HepG2 (cell line): ENCODE data around the gene PLEKHG2. TPM values are rescaled to one million over a fixed set of nuclear protein-coding genes. Genes with fewer than 3 reads are reported as not detected.
A peak's percentile ranks its signal among the peaks of the same experiment; 100 is the strongest.

Source experiments
- KAT7 ChIP-seq: IDR thresholded peaks from 2 replicates; pipeline ENCODE4 v1.6.1; 2018; ENCODE audit warnings: borderline replicate concordance, missing compliant biosample characterization
- NFKB2 ChIP-seq: sonication (generic); formaldehyde crosslinking; IDR thresholded peaks from 2 replicates; pipeline ENCODE4 v1.4.0; 2020; ENCODE audit warnings: missing genetic modification reagents, borderline replicate concordance
- SNAI1 ChIP-seq: sonication (generic); formaldehyde crosslinking; IDR thresholded peaks from 2 replicates; pipeline ENCODE4 v1.5.0; 2020; ENCODE audit warnings: mild to moderate bottlenecking, missing genetic modification reagents, borderline replicate concordance
- TMF1 ChIP-seq: sonication (generic); formaldehyde crosslinking; IDR thresholded peaks from 2 replicates; pipeline ENCODE4 v1.8.1; 2022; ENCODE audit warnings: low read depth, missing genetic modification reagents
- ZBTB7B ChIP-seq: sonication (generic); formaldehyde crosslinking; IDR thresholded peaks from 2 replicates; pipeline ENCODE4 v1.4.0; 2020; ENCODE audit warnings: missing genetic modification reagents
- ZSCAN31 ChIP-seq: sonication (generic); formaldehyde crosslinking; IDR thresholded peaks from 2 replicates; pipeline ENCODE4 v1.5.0; 2020; ENCODE audit warnings: low read depth, mild to moderate bottlenecking, missing genetic modification reagents
- polyA plus RNA-seq, 8 experiments: library from polyadenylated mRNA; depleted of rRNA in 3 of 8; stranded (reverse) in 7 of 8; unstranded in 1 of 8; fragments of >200 nt; fragmentation: Illumina TruSeq in 4 of 8; extraction: Trizol in 4 of 8; gene quantifications; 2 replicates each; pipeline versions ENCODE4 v1.2.1 to v1.2.3, GENCODE V29; 2011 to 2016; ENCODE audit warnings: low read depth in 4 of 8, missing spikeins in 1 of 8, mixed read lengths in 1 of 8; ENCODE audit not compliant: insufficient read depth in 1 of 8
- total RNA-seq, 5 experiments: library from RNA; depleted of rRNA; stranded (reverse); fragments of >200 nt; fragmentation: Illumina TruSeq; extraction: Trizol; gene quantifications; 2 replicates each; pipeline ENCODE4 v1.2.3, GENCODE V29; 2016; ENCODE audit warnings: low read depth in 1 of 5
- TF ChIP-seq, protein P1 (sequence below): sonication (generic); formaldehyde crosslinking; IDR thresholded peaks from 2 replicates; pipeline ENCODE4 v1.4.0; 2020; ENCODE audit warnings: mild to moderate bottlenecking, missing genetic modification reagents
- TF ChIP-seq, protein P2 (sequence below), 2 experiments: sonication (generic) in 1 of 2; formaldehyde crosslinking in 1 of 2; IDR thresholded peaks; 2 replicates each; pipeline versions ENCODE4 v1.4.0 to v1.6.1; 2016 to 2020; ENCODE audit warnings: borderline replicate concordance in 1 of 2, low read depth in 1 of 2, mild to moderate bottlenecking in 1 of 2, missing genetic modification reagents in 1 of 2
- TF ChIP-seq, protein P3 (sequence below), 2 experiments: sonication (generic) in 1 of 2; formaldehyde crosslinking in 1 of 2; IDR thresholded peaks; 2 replicates each; pipeline versions ENCODE4 v1.4.0 to v1.6.1; 2018 to 2020; ENCODE audit warnings: missing genetic modification reagents in 2 of 2, borderline replicate concordance in 1 of 2, low read depth in 1 of 2, mild to moderate bottlenecking in 1 of 2, missing biosample characterization in 1 of 2
- TF ChIP-seq, protein P4 (sequence below): sonication (generic); formaldehyde crosslinking; IDR thresholded peaks from 2 replicates; pipeline ENCODE4 v1.5.1; 2020; ENCODE audit warnings: mild to moderate bottlenecking, missing genetic modification reagents, moderate library complexity

Gene PLEKHG2
- total and polyA plus RNA-seq, 2 of the 13 experiments (the other 11 are each of a cell fraction or from before 2014, with no cell fraction given) = 3.6 to 6.8 TPM

DNA sequence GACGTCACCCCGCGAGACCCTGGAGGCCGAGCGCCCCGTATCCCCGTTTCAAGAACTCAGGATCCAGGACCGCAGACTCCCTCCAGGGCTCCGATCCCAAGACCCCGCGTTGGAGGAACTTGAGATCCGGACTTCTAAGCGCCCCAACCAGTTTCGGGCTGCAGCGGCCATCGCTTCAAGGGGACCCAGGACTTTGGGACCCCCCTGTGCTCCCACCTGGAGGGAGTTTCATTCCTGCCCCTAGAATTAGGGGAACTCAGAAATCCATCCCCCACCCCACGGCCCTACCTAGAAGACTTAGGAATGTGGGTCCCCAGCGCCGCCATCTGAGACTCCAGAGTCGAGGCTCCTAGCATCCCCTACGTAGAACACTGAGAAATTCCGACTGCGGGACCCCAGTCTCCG lies 400 bp downstream of the PLEKHG2 start (continued):
- TF ChIP-seq ZBTB7B (CRISPR knock-in tag) (peak; percentile 61), KAT7 (CRISPR knock-in tag) (0 out of 2 replicates have a peak, but pooled peaks have one; percentile 0), TMF1 (CRISPR knock-in tag) (no peak), ZSCAN31 (CRISPR knock-in tag) (0 out of 2 replicates have a peak, but pooled peaks have one; percentile 28), SNAI1 (CRISPR knock-in tag) (0 out of 2 replicates have a peak, but pooled peaks have one; percentile 42), NFKB2 (CRISPR knock-in tag) (peak; percentile 12; the same call in 1 of the 2 replicates)
- TF ChIP-seq, protein P1, sequence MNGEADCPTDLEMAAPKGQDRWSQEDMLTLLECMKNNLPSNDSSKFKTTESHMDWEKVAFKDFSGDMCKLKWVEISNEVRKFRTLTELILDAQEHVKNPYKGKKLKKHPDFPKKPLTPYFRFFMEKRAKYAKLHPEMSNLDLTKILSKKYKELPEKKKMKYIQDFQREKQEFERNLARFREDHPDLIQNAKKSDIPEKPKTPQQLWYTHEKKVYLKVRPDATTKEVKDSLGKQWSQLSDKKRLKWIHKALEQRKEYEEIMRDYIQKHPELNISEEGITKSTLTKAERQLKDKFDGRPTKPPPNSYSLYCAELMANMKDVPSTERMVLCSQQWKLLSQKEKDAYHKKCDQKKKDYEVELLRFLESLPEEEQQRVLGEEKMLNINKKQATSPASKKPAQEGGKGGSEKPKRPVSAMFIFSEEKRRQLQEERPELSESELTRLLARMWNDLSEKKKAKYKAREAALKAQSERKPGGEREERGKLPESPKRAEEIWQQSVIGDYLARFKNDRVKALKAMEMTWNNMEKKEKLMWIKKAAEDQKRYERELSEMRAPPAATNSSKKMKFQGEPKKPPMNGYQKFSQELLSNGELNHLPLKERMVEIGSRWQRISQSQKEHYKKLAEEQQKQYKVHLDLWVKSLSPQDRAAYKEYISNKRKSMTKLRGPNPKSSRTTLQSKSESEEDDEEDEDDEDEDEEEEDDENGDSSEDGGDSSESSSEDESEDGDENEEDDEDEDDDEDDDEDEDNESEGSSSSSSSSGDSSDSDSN (CRISPR knock-in tag) = 0 out of 2 replicates have a peak, but pooled peaks have one; percentile 0
- TF ChIP-seq, protein P2, sequence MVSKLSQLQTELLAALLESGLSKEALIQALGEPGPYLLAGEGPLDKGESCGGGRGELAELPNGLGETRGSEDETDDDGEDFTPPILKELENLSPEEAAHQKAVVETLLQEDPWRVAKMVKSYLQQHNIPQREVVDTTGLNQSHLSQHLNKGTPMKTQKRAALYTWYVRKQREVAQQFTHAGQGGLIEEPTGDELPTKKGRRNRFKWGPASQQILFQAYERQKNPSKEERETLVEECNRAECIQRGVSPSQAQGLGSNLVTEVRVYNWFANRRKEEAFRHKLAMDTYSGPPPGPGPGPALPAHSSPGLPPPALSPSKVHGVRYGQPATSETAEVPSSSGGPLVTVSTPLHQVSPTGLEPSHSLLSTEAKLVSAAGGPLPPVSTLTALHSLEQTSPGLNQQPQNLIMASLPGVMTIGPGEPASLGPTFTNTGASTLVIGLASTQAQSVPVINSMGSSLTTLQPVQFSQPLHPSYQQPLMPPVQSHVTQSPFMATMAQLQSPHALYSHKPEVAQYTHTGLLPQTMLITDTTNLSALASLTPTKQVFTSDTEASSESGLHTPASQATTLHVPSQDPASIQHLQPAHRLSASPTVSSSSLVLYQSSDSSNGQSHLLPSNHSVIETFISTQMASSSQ (IDR thresholded peaks at IDR 0.05; ENCODE audit: low read depth) = no peak
- TF ChIP-seq, protein P2 (CRISPR knock-in tag; IDR thresholded peaks at IDR 0.05; ENCODE audit: borderline replicate concordance) = no peak
- TF ChIP-seq, protein P3, sequence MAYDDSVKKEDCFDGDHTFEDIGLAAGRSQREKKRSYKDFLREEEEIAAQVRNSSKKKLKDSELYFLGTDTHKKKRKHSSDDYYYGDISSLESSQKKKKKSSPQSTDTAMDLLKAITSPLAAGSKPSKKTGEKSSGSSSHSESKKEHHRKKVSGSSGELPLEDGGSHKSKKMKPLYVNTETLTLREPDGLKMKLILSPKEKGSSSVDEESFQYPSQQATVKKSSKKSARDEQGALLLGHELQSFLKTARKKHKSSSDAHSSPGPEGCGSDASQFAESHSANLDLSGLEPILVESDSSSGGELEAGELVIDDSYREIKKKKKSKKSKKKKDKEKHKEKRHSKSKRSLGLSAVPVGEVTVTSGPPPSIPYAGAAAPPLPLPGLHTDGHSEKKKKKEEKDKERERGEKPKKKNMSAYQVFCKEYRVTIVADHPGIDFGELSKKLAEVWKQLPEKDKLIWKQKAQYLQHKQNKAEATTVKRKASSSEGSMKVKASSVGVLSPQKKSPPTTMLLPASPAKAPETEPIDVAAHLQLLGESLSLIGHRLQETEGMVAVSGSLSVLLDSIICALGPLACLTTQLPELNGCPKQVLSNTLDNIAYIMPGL (CRISPR knock-in tag; IDR thresholded peaks at IDR 0.05; ENCODE audit: borderline replicate concordance in 1 of 2, low read depth in 1 of 2) = 0 out of 4 replicates have a peak, but pooled peaks of 1 of the 2 experiments have one; percentile 11
- TF ChIP-seq, protein P4, sequence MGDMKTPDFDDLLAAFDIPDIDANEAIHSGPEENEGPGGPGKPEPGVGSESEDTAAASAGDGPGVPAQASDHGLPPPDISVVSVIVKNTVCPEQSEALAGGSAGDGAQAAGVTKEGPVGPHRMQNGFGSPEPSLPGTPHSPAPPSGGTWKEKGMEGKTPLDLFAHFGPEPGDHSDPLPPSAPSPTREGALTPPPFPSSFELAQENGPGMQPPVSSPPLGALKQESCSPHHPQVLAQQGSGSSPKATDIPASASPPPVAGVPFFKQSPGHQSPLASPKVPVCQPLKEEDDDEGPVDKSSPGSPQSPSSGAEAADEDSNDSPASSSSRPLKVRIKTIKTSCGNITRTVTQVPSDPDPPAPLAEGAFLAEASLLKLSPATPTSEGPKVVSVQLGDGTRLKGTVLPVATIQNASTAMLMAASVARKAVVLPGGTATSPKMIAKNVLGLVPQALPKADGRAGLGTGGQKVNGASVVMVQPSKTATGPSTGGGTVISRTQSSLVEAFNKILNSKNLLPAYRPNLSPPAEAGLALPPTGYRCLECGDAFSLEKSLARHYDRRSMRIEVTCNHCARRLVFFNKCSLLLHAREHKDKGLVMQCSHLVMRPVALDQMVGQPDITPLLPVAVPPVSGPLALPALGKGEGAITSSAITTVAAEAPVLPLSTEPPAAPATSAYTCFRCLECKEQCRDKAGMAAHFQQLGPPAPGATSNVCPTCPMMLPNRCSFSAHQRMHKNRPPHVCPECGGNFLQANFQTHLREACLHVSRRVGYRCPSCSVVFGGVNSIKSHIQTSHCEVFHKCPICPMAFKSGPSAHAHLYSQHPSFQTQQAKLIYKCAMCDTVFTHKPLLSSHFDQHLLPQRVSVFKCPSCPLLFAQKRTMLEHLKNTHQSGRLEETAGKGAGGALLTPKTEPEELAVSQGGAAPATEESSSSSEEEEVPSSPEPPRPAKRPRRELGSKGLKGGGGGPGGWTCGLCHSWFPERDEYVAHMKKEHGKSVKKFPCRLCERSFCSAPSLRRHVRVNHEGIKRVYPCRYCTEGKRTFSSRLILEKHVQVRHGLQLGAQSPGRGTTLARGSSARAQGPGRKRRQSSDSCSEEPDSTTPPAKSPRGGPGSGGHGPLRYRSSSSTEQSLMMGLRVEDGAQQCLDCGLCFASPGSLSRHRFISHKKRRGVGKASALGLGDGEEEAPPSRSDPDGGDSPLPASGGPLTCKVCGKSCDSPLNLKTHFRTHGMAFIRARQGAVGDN (CRISPR knock-in tag) = 0 out of 2 replicates have a peak, but pooled peaks have one; percentile 41
